Measurements from ENCODE around the gene PITPNC1.

- TF ChIP-seq CTCF (IDR thresholded peaks at IDR 0.05) (no peak), POLR2A (IDR thresholded peaks at IDR 0.05) (no peak), POLR2AphosphoS5 (IDR thresholded peaks at IDR 0.05) (no peak)
Measured at GRCh38 chr17:67571478-67571877, 194.4 kb downstream of the PITPNC1 start.

Measured in gastroesophageal sphincter (tissue), 3 donors.